AG09319 (cell line): ENCODE data around the gene TUFM.
A peak's percentile ranks its signal among the peaks of the same experiment; 100 is the strongest.

Experiments used
- DNase-seq: peaks from one replicate; pipeline ENCODE4 v3.0.0-alpha.2; 2010; ENCODE audit warnings: low read depth; ENCODE audit errors: extremely low read depth
- TF ChIP-seq, protein P1 (sequence below): IDR thresholded peaks from 2 replicates; pipeline ENCODE4 v1.5.1; 2011; ENCODE audit warnings: low read depth, mild to moderate bottlenecking, inconsistent platforms, low read length, moderate library complexity

The TUFM gene

DNA sequence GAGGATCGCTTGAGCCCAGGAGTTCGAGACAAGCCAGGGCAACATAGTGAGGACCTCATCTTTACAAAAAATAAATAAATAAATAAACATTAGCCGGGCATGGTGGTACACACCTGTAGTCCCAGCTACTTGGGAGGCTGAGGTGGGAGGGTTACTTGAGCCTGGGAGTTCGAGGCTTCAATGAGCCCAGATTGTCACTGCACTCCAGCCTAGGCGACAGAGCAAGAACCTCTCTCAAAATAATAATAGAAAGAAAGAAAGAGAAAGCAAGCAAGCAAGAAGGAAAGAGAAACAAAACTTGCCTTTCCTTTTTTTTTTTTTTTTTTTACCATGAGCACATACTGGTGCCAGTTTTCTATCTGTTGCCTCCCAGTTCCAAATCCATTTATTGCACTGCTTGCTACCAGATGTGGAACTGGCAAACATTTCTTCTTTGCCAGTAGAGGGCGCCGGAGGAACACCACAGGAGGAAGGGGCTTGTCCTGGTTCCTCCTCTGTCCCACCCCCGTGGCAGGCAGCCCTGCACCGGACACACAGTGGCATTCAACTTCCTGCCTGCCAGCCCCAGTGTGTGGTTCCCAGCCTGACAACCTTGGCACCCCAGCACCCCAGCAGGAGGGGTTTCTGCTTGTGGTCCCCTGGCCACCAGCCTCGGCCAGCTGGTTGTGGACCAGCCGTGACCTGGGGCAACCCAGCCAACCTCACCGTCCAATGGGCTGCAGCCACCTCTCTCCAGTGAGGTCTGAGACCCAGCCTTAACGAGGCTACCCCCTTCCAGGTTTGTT, 43.7 kb downstream of the TUFM start:
- TF ChIP-seq, protein P1, sequence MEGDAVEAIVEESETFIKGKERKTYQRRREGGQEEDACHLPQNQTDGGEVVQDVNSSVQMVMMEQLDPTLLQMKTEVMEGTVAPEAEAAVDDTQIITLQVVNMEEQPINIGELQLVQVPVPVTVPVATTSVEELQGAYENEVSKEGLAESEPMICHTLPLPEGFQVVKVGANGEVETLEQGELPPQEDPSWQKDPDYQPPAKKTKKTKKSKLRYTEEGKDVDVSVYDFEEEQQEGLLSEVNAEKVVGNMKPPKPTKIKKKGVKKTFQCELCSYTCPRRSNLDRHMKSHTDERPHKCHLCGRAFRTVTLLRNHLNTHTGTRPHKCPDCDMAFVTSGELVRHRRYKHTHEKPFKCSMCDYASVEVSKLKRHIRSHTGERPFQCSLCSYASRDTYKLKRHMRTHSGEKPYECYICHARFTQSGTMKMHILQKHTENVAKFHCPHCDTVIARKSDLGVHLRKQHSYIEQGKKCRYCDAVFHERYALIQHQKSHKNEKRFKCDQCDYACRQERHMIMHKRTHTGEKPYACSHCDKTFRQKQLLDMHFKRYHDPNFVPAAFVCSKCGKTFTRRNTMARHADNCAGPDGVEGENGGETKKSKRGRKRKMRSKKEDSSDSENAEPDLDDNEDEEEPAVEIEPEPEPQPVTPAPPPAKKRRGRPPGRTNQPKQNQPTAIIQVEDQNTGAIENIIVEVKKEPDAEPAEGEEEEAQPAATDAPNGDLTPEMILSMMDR, result peak; percentile 31

More for the DNA sequence above, 43.7 kb downstream of the TUFM start:
- peak; percentile 56 for DNase-seq
